GM18951 (cell line): ENCODE data around the gene EYA3.
"Not testable (repeated sequence)": the region's sequence is repeated elsewhere in the genome, so short reads cannot be mapped to it uniquely, and the experiment has no call there.

Experiments
- POLR2A ChIP-seq: IDR thresholded peaks from 4 replicates; pipeline ENCODE4 v1.6.1; 2011; ENCODE audit warnings: mild to moderate bottlenecking; ENCODE audit not compliant: insufficient read length, insufficient read depth; ENCODE audit errors: extremely low read depth
- in situ Hi-C: fragments of 300-500 bp; cut with MboI; formaldehyde crosslinking; loops from one replicate; pipeline ENCODE4 v1.12.0; 2022; ENCODE audit warnings: low sequenced_read_pairs, mixed read lengths, inconsistent platforms; ENCODE audit not compliant: unreplicated experiment

The EYA3 gene

GRCh38 chr1:28044399-28044798 lies 44.0 kb downstream of the EYA3 start:
- in situ Hi-C loops, result no loop called here
- no peak for TF ChIP-seq POLR2A

GRCh38 chr1:28039341-28039740 lies 49.1 kb downstream of the EYA3 start:
- no peak for TF ChIP-seq POLR2A
- in situ Hi-C loops, result no loop called here

DNA sequence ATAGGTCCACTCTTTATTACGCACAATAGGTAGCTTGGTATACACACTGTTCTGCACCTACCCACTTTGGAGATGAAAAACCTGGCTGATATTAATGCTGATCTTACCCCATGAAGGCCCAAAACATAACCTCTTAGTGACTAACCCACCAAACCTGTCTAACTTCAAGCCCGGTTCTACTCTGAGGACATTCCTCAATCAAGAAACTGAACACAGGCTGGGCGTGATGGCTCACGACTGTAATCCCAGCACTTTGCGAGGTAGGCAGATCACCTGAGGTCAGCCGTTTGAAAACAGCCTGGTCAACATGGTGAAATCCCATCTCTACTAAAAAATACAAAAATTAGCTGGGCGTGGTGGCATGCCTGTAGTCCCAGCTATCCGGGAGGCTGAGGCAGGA lies 50.5 kb downstream of the EYA3 start:
- no peak for TF ChIP-seq POLR2A
- in situ Hi-C loops, result no loop called here

DNA sequence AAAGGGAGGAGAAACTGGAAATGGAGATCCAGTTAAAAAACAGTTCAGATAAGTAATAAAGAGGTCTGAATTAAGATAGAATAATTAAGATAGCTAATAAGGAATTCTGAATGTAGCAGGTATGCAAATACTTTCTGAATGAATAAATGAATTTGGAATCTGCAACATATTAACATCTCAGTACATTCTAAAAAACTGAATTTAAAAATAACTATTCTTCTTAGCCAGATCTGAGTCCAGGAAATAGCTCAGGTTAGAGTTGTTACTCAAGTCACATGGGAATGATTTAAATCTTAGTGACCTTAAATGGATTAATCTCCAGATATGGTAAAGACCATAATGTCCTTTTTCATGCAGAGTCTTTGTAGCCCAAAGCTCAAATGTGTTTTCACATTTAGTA lies 51.2 kb downstream of the EYA3 start:
- no peak for TF ChIP-seq POLR2A

DNA sequence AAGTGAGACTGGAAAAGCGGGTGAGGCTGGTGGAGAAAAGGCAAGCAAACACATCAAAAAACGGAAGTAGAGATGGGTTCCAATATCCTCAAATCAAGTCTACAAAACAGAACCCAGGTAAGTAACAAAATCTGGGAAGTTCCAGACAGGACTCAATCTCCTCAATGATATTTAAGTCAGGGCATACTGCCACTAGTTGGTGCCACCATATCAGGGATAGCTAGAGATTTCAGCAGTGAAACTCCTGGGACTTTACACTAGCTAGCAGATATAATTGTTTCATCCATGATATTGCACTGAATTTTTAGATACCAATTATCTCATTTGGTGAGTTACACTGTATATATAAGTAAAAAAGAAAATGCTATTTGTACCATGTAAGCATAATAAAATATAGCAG lies 52.0 kb downstream of the EYA3 start:
- in situ Hi-C loops, result no loop called here
- no peak for TF ChIP-seq POLR2A

More for the DNA sequence above, 51.2 kb downstream of the EYA3 start:
- in situ Hi-C loops, result no loop called here

- no peak for TF ChIP-seq POLR2A
- in situ Hi-C loops, result no loop called here
Observed at GRCh38 chr1:28035420-28035819, 53.0 kb downstream of the EYA3 start.

- in situ Hi-C loops, result no loop called here
Observed at GRCh38 chr1:28032281-28032680, 56.1 kb downstream of the EYA3 start.

DNA sequence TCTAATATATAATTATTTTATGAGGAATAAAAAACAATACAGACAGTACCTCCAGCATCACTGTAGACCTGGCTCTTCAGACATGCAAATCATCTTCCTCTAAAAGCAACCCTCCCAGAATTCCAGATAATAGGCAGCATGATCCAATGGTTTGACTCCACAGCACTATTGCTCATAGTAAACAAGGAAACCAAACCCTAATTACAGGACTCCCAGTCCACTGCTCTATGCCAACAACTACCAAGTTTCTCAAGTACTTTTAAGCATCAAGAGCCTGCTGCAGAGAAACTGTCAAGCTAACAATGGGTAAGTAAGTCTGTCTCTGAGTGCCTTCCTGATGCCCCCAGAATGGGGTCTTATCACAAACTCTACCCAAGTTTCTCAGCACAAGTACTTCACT lies 57.2 kb downstream of the EYA3 start:
- in situ Hi-C loops, result no loop called here
- no peak for TF ChIP-seq POLR2A

More at GRCh38 chr1:28032281-28032680, 56.1 kb downstream of the EYA3 start:
- no peak for TF ChIP-seq POLR2A

GRCh38 chr1:28028873-28029654 lies 59.3 kb downstream of the EYA3 start:
- no peak for TF ChIP-seq POLR2A
- in situ Hi-C loops, result no loop called here

GRCh38 chr1:28027660-28028059 lies 60.8 kb downstream of the EYA3 start:
- no peak for TF ChIP-seq POLR2A
- in situ Hi-C loops, result no loop called here

DNA sequence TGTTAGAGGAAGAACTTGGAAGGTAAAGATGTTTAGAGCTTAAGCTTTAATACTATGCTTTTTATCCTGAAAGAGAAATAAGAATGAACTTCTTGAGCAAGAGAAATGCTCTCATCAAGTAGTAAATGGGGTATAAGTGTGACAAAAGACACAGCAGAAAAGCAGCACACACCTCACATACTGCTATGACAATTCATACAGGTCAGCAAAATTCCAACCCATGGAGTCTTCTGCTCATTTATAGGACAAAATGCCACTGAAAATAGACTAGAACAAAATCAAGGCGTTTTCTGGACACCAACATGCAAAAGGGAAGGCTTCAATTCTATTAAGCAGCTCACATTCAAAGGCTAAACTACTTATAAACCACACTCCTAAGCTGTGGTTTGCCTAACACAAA lies 61.2 kb downstream of the EYA3 start:
- in situ Hi-C loops, result no loop called here
- TF ChIP-seq POLR2A, result no peak

- no peak for TF ChIP-seq POLR2A
- in situ Hi-C loops, result no loop called here
Observed at GRCh38 chr1:28026329-28026728, 62.1 kb downstream of the EYA3 start.

DNA sequence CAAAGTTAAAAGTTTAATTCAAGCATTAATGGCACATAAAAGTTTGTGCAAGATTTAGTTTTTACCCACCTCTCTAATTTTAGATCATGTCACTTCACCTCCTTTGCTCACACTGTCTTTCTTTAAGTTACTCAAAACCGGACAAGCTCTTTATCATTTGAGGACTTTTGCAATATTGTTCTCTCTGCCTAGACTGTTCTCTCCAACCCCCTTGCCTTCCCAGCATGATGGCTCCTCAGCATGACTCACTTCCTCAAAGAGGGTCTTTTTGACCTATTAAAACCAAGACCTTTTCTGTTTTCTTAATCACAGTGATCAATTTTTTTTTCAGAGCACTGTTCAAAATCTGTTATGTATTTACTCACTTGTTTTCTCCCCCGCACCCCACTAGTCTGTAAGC lies 67.3 kb downstream of the EYA3 start:
- TF ChIP-seq POLR2A, result no peak
- in situ Hi-C loops, result no loop called here

GRCh38 chr1:28010969-28011368 lies 77.4 kb downstream of the EYA3 start:
- in situ Hi-C loops, result no loop called here
- TF ChIP-seq POLR2A, result no peak

GRCh38 chr1:28003117-28003516 lies 85.3 kb downstream of the EYA3 start:
- in situ Hi-C loops, result not testable (repeated sequence)
